ENCODE measurements around the gene RBPMS2. TPM values are rescaled to one million over a fixed set of nuclear protein-coding genes. Genes with fewer than 3 reads are reported as not detected.
A peak's percentile ranks its signal among the peaks of the same experiment; 100 is the strongest.

RBPMS2 gene
- total and polyA plus RNA-seq, 2 donors (not counting 1 experiment from before 2014, with no cell fraction given) = 0.47 to 0.63 TPM

GRCh38 chr15:64699751-64700388 lies 75.5 kb downstream of the RBPMS2 start:
- H3K9ac ChIP-seq (ENCODE audit: low read length) = no peak overlapping the region

GRCh38 chr15:64698823-64699222 lies 76.6 kb downstream of the RBPMS2 start:
- POLR2A ChIA-PET = no interaction called here

More at GRCh38 chr15:64699751-64700388, 75.5 kb downstream of the RBPMS2 start:
- peaks cover 83% of the 10 kb centered on the region for H3K4me1 Mint-ChIP-seq
- Histone ChIP-seq H3K36me3 (replicated peaks in 1 of 2; ENCODE audit: control extremely low read depth in 1 of 2, control insufficient read depth in 1 of 2, extremely low read depth in 1 of 2, insufficient read depth in 2 of 2, low read length in 1 of 2) (peaks cover 2 to 9% of the 10 kb centered on the region in 2 experiments), H3K4me2 (replicated peaks; ENCODE audit: low read depth, low read length, poor library complexity, severe bottlenecking) (no peak overlapping the region), H3K27ac (ENCODE audit: low read length in 2 of 2) (peak overlapping the region in 1 of 2 donors; percentile 90), H3K79me2 (ENCODE audit: control insufficient read depth, insufficient read depth, low read length) (peaks cover 51% of the 10 kb centered on the region), H3K4me1 (ENCODE audit: control insufficient read depth in 2 of 2, insufficient read depth in 2 of 2, low read length in 2 of 2) (peaks cover 66 to 67% of the 10 kb centered on the region in 2 donors), H3K4me3 (ENCODE audit: control extremely low read depth in 1 of 5, extremely low read depth in 1 of 5, insufficient read depth in 1 of 5, low read depth in 2 of 5, low read length in 4 of 5) (no peak overlapping the region), H3K9me3 (ENCODE audit: control extremely low read depth in 1 of 3, control insufficient read depth in 2 of 3, insufficient read depth in 1 of 3, low read length in 2 of 3) (no peaks in the 10 kb centered on the region), H3K27me3 (replicated peaks in 1 of 4; ENCODE audit: control extremely low read depth in 1 of 4, control insufficient read depth in 3 of 4, insufficient read depth in 4 of 4, low read length in 3 of 4) (no peaks in the 10 kb centered on the region), H2AFZ (ENCODE audit: insufficient read depth, low read depth, low read length, poor library complexity, severe bottlenecking) (no peak overlapping the region), H4K20me1 (ENCODE audit: control insufficient read depth, insufficient read depth, low read length, poor library complexity, severe bottlenecking) (peaks cover 26% of the 10 kb centered on the region)
- peak overlapping the region; percentile 24 for H3K4me3 Mint-ChIP-seq
- ATAC-seq (ENCODE audit: low read depth) (no peak), DNase-seq (no peak)
- TF ChIP-seq, protein P1, sequence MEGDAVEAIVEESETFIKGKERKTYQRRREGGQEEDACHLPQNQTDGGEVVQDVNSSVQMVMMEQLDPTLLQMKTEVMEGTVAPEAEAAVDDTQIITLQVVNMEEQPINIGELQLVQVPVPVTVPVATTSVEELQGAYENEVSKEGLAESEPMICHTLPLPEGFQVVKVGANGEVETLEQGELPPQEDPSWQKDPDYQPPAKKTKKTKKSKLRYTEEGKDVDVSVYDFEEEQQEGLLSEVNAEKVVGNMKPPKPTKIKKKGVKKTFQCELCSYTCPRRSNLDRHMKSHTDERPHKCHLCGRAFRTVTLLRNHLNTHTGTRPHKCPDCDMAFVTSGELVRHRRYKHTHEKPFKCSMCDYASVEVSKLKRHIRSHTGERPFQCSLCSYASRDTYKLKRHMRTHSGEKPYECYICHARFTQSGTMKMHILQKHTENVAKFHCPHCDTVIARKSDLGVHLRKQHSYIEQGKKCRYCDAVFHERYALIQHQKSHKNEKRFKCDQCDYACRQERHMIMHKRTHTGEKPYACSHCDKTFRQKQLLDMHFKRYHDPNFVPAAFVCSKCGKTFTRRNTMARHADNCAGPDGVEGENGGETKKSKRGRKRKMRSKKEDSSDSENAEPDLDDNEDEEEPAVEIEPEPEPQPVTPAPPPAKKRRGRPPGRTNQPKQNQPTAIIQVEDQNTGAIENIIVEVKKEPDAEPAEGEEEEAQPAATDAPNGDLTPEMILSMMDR (IDR thresholded peaks at IDR 0.05) = no peak
- TF ChIP-seq EZH2 (IDR thresholded peaks at IDR 0.05; ENCODE audit: borderline replicate concordance, insufficient read depth, low read depth, low read length, poor library complexity, severe bottlenecking) = no peak
- 92% methylated on average over 5 of the region's 7 CpGs for WGBS (ENCODE audit: insufficient coverage)
- ChIA-PET POLR2A (no interaction called here), CTCF (interaction anchor here (7.5 to 25.3 kb wide), 2 partner anchors 14 to 32 kb away, joined by 84 to 549 read pairs; no protein-coding TSS in a partner anchor)
- intact Hi-C loops (cut with micrococcal nuclease) = no loop called here
- H3K9me3 Mint-ChIP-seq (ENCODE audit: insufficient read depth) = no peaks in the 10 kb centered on the region
- H3K27ac Mint-ChIP-seq = no peak overlapping the region
- no peaks in the 10 kb centered on the region for H3K27me3 Mint-ChIP-seq

More at GRCh38 chr15:64698823-64699222, 76.6 kb downstream of the RBPMS2 start:
- intact Hi-C loops (cut with micrococcal nuclease) = no loop called here
- peaks cover 62% of the 10 kb centered on the region for H3K79me2 ChIP-seq (ENCODE audit: control insufficient read depth, insufficient read depth, low read length)
- no peaks in the 10 kb centered on the region for H3K9me3 ChIP-seq (ENCODE audit: control extremely low read depth in 1 of 3, control insufficient read depth in 2 of 3, insufficient read depth in 1 of 3, low read length in 2 of 3)
- TF ChIP-seq, protein P1 (IDR thresholded peaks at IDR 0.05) = no peak
- Mint-ChIP-seq H3K4me3 (no peak overlapping the region), H3K9me3 (ENCODE audit: insufficient read depth) (no peaks in the 10 kb centered on the region), H3K27me3 (no peaks in the 10 kb centered on the region), H3K4me1 (peaks cover 89% of the 10 kb centered on the region), H3K27ac (peak overlapping the region; percentile 75)
- CTCF ChIA-PET = interaction anchor here (7.5 to 25.3 kb wide), 2 partner anchors 13 to 33 kb away, joined by 84 to 549 read pairs; no protein-coding TSS in a partner anchor
- ATAC-seq (ENCODE audit: low read depth) (no peak), DNase-seq (no peak)
- peaks cover 72 to 73% of the 10 kb centered on the region in 2 donors for H3K4me1 ChIP-seq (ENCODE audit: control insufficient read depth in 2 of 2, insufficient read depth in 2 of 2, low read length in 2 of 2)
- no peaks in the 10 kb centered on the region for H3K27me3 ChIP-seq (replicated peaks in 1 of 4; ENCODE audit: control extremely low read depth in 1 of 4, control insufficient read depth in 3 of 4, insufficient read depth in 4 of 4, low read length in 3 of 4)
- H3K4me3 ChIP-seq (ENCODE audit: control extremely low read depth in 1 of 5, extremely low read depth in 1 of 5, insufficient read depth in 1 of 5, low read depth in 2 of 5, low read length in 4 of 5) = no peak overlapping the region
- no peak overlapping the region for H3K9ac ChIP-seq (ENCODE audit: low read length)
- no peak overlapping the region for H3K4me2 ChIP-seq (replicated peaks; ENCODE audit: low read depth, low read length, poor library complexity, severe bottlenecking)
- peaks cover 26% of the 10 kb centered on the region for H4K20me1 ChIP-seq (ENCODE audit: control insufficient read depth, insufficient read depth, low read length, poor library complexity, severe bottlenecking)
- no peak overlapping the region for H2AFZ ChIP-seq (ENCODE audit: insufficient read depth, low read depth, low read length, poor library complexity, severe bottlenecking)
- peaks cover 2 to 9% of the 10 kb centered on the region in 2 experiments for H3K36me3 ChIP-seq (replicated peaks in 1 of 2; ENCODE audit: control extremely low read depth in 1 of 2, control insufficient read depth in 1 of 2, extremely low read depth in 1 of 2, insufficient read depth in 2 of 2, low read length in 1 of 2)
- peak overlapping the region in 1 of 2 donors; percentile 90 for H3K27ac ChIP-seq (ENCODE audit: low read length in 2 of 2)

Measured in B cell (primary cell).